ENCODE measurements around the gene BEST2.

Gene BEST2

GRCh38 chr19:12756150-12756883 lies 4.7 kb downstream of the BEST2 start:
- Histone ChIP-seq H3K36me3 (ENCODE audit: insufficient read depth, low read length) (no peaks in the 10 kb centered on the region), H3K27me3 (ENCODE audit: control insufficient read depth in 1 of 2, insufficient read depth in 2 of 2, low read length in 2 of 2) (peaks cover 0 to 7% of the 10 kb centered on the region in 2 donors), H3K27ac (ENCODE audit: low read depth, low read length) (no peak overlapping the region), H3K9ac (ENCODE audit: low read length) (no peak overlapping the region), H3K4me1 (ENCODE audit: insufficient read depth, low read length) (no peaks in the 10 kb centered on the region), H3K4me3 (ENCODE audit: low read depth in 1 of 2, low read length in 2 of 2) (no peak overlapping the region), H3K9me3 (ENCODE audit: low read length) (no peaks in the 10 kb centered on the region)

GRCh38 chr19:12757544-12758274 lies 6.1 kb downstream of the BEST2 start:
- H3K9me3 ChIP-seq (ENCODE audit: low read length), result no peaks in the 10 kb centered on the region
- no peaks in the 10 kb centered on the region for H3K4me1 ChIP-seq (ENCODE audit: insufficient read depth, low read length)
- no peak overlapping the region for H3K27ac ChIP-seq (ENCODE audit: low read depth, low read length)
- no peak overlapping the region for H3K9ac ChIP-seq (ENCODE audit: low read length)
- H3K4me3 ChIP-seq (ENCODE audit: low read depth in 1 of 2, low read length in 2 of 2), result peak overlapping the region; percentile 27 to 51
- no peaks in the 10 kb centered on the region for H3K36me3 ChIP-seq (ENCODE audit: insufficient read depth, low read length)
- H3K27me3 ChIP-seq (ENCODE audit: control insufficient read depth in 1 of 2, insufficient read depth in 2 of 2, low read length in 2 of 2), result no peaks in the 10 kb centered on the region

- Histone ChIP-seq H3K4me3 (ENCODE audit: low read depth in 1 of 2, low read length in 2 of 2) (no peak overlapping the region), H3K27me3 (ENCODE audit: control insufficient read depth in 1 of 2, insufficient read depth in 2 of 2, low read length in 2 of 2) (no peaks in the 10 kb centered on the region)
Observed at GRCh38 chr19:12759686-12760085, 8.1 kb downstream of the BEST2 start.

GRCh38 chr19:12763100-12763499 lies 11.5 kb downstream of the BEST2 start:
- H3K27me3 ChIP-seq (ENCODE audit: control insufficient read depth in 1 of 2, insufficient read depth in 2 of 2, low read length in 2 of 2), result no peaks in the 10 kb centered on the region
- no peak overlapping the region for H3K9ac ChIP-seq (ENCODE audit: low read length)
- no peaks in the 10 kb centered on the region for H3K4me1 ChIP-seq (ENCODE audit: insufficient read depth, low read length)
- no peak overlapping the region for H3K4me3 ChIP-seq (ENCODE audit: low read depth in 1 of 2, low read length in 2 of 2)
- H3K27ac ChIP-seq (ENCODE audit: low read depth, low read length), result no peak overlapping the region
- no peaks in the 10 kb centered on the region for H3K36me3 ChIP-seq (ENCODE audit: insufficient read depth, low read length)
- no peaks in the 10 kb centered on the region for H3K9me3 ChIP-seq (ENCODE audit: low read length)

More at GRCh38 chr19:12759686-12760085, 8.1 kb downstream of the BEST2 start:
- Histone ChIP-seq H3K9me3 (ENCODE audit: low read length) (no peaks in the 10 kb centered on the region), H3K27ac (ENCODE audit: low read depth, low read length) (no peak overlapping the region), H3K36me3 (ENCODE audit: insufficient read depth, low read length) (no peaks in the 10 kb centered on the region), H3K4me1 (ENCODE audit: insufficient read depth, low read length) (no peaks in the 10 kb centered on the region), H3K9ac (ENCODE audit: low read length) (no peak overlapping the region)

- Histone ChIP-seq H3K4me3 (ENCODE audit: low read depth in 1 of 2, low read length in 2 of 2) (no peak overlapping the region), H3K27me3 (ENCODE audit: control insufficient read depth in 1 of 2, insufficient read depth in 2 of 2, low read length in 2 of 2) (no peaks in the 10 kb centered on the region), H3K27ac (ENCODE audit: low read depth, low read length) (no peak overlapping the region), H3K4me1 (ENCODE audit: insufficient read depth, low read length) (no peaks in the 10 kb centered on the region), H3K9ac (ENCODE audit: low read length) (no peak overlapping the region), H3K36me3 (ENCODE audit: insufficient read depth, low read length) (no peaks in the 10 kb centered on the region), H3K9me3 (ENCODE audit: low read length) (no peaks in the 10 kb centered on the region)
Observed at GRCh38 chr19:12764698-12765097, 13.1 kb downstream of the BEST2 start.

- Histone ChIP-seq H3K9ac (ENCODE audit: low read length) (no peak overlapping the region), H3K36me3 (ENCODE audit: insufficient read depth, low read length) (no peaks in the 10 kb centered on the region), H3K9me3 (ENCODE audit: low read length) (no peaks in the 10 kb centered on the region), H3K4me1 (ENCODE audit: insufficient read depth, low read length) (no peaks in the 10 kb centered on the region), H3K4me3 (ENCODE audit: low read depth in 1 of 2, low read length in 2 of 2) (no peak overlapping the region), H3K27me3 (ENCODE audit: control insufficient read depth in 1 of 2, insufficient read depth in 2 of 2, low read length in 2 of 2) (no peaks in the 10 kb centered on the region), H3K27ac (ENCODE audit: low read depth, low read length) (peak overlapping the region; percentile 48)
Observed at GRCh38 chr19:12766051-12766521, 14.5 kb downstream of the BEST2 start.

- Histone ChIP-seq H3K9me3 (ENCODE audit: low read length) (no peaks in the 10 kb centered on the region), H3K36me3 (ENCODE audit: insufficient read depth, low read length) (no peaks in the 10 kb centered on the region), H3K4me3 (ENCODE audit: low read depth in 1 of 2, low read length in 2 of 2) (no peak overlapping the region), H3K27ac (ENCODE audit: low read depth, low read length) (no peak overlapping the region), H3K27me3 (ENCODE audit: control insufficient read depth in 1 of 2, insufficient read depth in 2 of 2, low read length in 2 of 2) (no peaks in the 10 kb centered on the region), H3K9ac (ENCODE audit: low read length) (no peak overlapping the region), H3K4me1 (ENCODE audit: insufficient read depth, low read length) (no peaks in the 10 kb centered on the region)
Observed at GRCh38 chr19:12767150-12767549, 15.6 kb downstream of the BEST2 start.

GRCh38 chr19:12767666-12768065 lies 16.1 kb downstream of the BEST2 start:
- no peaks in the 10 kb centered on the region for H3K9me3 ChIP-seq (ENCODE audit: low read length)
- no peak overlapping the region for H3K4me3 ChIP-seq (ENCODE audit: low read depth in 1 of 2, low read length in 2 of 2)
- H3K4me1 ChIP-seq (ENCODE audit: insufficient read depth, low read length), result no peaks in the 10 kb centered on the region
- H3K27ac ChIP-seq (ENCODE audit: low read depth, low read length), result no peak overlapping the region
- H3K36me3 ChIP-seq (ENCODE audit: insufficient read depth, low read length), result no peaks in the 10 kb centered on the region
- H3K27me3 ChIP-seq (ENCODE audit: control insufficient read depth in 1 of 2, insufficient read depth in 2 of 2, low read length in 2 of 2), result no peaks in the 10 kb centered on the region
- H3K9ac ChIP-seq (ENCODE audit: low read length), result no peak overlapping the region

GRCh38 chr19:12769689-12770088 lies 18.1 kb downstream of the BEST2 start:
- no peak overlapping the region for H3K27ac ChIP-seq (ENCODE audit: low read depth, low read length)
- no peak overlapping the region for H3K4me3 ChIP-seq (ENCODE audit: low read depth in 1 of 2, low read length in 2 of 2)
- no peaks in the 10 kb centered on the region for H3K27me3 ChIP-seq (ENCODE audit: control insufficient read depth in 1 of 2, insufficient read depth in 2 of 2, low read length in 2 of 2)
- no peaks in the 10 kb centered on the region for H3K4me1 ChIP-seq (ENCODE audit: insufficient read depth, low read length)
- no peaks in the 10 kb centered on the region for H3K36me3 ChIP-seq (ENCODE audit: insufficient read depth, low read length)
- no peak overlapping the region for H3K9ac ChIP-seq (ENCODE audit: low read length)
- no peaks in the 10 kb centered on the region for H3K9me3 ChIP-seq (ENCODE audit: low read length)

- no peak overlapping the region for H3K27ac ChIP-seq (ENCODE audit: low read depth, low read length)
- no peaks in the 10 kb centered on the region for H3K36me3 ChIP-seq (ENCODE audit: insufficient read depth, low read length)
- H3K9me3 ChIP-seq (ENCODE audit: low read length), result no peaks in the 10 kb centered on the region
- H3K27me3 ChIP-seq (ENCODE audit: control insufficient read depth in 1 of 2, insufficient read depth in 2 of 2, low read length in 2 of 2), result no peaks in the 10 kb centered on the region
- no peak overlapping the region for H3K9ac ChIP-seq (ENCODE audit: low read length)
- H3K4me1 ChIP-seq (ENCODE audit: insufficient read depth, low read length), result no peaks in the 10 kb centered on the region
- H3K4me3 ChIP-seq (ENCODE audit: low read depth in 1 of 2, low read length in 2 of 2), result no peak overlapping the region
Observed at GRCh38 chr19:12770922-12771321, 19.3 kb downstream of the BEST2 start.

- Histone ChIP-seq H3K4me1 (ENCODE audit: insufficient read depth, low read length) (no peaks in the 10 kb centered on the region), H3K9ac (ENCODE audit: low read length) (no peak overlapping the region), H3K36me3 (ENCODE audit: insufficient read depth, low read length) (no peaks in the 10 kb centered on the region), H3K9me3 (ENCODE audit: low read length) (no peaks in the 10 kb centered on the region), H3K27ac (ENCODE audit: low read depth, low read length) (no peak overlapping the region), H3K4me3 (ENCODE audit: low read depth in 1 of 2, low read length in 2 of 2) (no peak overlapping the region), H3K27me3 (ENCODE audit: control insufficient read depth in 1 of 2, insufficient read depth in 2 of 2, low read length in 2 of 2) (no peaks in the 10 kb centered on the region)
Observed at GRCh38 chr19:12772323-12772722, 20.7 kb downstream of the BEST2 start.

All from muscle layer of colon (tissue), 2 donors.